Stromal cell of bone marrow (primary cell): Measurements from ENCODE around the gene ITGAX.
"Not testable (repeated sequence)": the region's sequence is repeated elsewhere in the genome, so short reads cannot be mapped to it uniquely, and the experiment has no call there.

ENCODE experiments used
- DNase-seq: peaks from one replicate; pipeline ENCODE4 v3.0.0-alpha.2; 2012; ENCODE audit warnings: low read depth

ITGAX gene

DNA sequence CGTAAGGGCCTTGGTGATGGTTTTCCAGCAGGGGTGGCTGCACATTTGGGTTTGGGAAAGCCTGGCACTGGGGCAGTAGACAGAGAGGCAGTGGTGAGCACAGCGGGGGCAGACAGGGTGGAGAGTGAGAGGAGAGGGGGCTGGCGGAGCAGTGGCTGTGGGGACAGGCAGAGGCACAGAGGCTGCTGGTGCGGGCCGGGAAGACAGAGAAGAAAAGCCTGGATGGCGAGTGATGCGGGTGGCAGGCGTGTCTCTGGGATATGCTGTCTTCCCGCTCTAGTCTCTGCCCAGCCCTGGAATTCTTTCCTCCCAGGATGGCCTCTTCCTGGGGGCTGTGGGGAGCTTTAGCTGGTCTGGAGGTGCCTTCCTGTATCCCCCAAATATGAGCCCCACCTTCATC lies 55.1 kb downstream of the ITGAX start:
- no peak for DNase-seq

DNA sequence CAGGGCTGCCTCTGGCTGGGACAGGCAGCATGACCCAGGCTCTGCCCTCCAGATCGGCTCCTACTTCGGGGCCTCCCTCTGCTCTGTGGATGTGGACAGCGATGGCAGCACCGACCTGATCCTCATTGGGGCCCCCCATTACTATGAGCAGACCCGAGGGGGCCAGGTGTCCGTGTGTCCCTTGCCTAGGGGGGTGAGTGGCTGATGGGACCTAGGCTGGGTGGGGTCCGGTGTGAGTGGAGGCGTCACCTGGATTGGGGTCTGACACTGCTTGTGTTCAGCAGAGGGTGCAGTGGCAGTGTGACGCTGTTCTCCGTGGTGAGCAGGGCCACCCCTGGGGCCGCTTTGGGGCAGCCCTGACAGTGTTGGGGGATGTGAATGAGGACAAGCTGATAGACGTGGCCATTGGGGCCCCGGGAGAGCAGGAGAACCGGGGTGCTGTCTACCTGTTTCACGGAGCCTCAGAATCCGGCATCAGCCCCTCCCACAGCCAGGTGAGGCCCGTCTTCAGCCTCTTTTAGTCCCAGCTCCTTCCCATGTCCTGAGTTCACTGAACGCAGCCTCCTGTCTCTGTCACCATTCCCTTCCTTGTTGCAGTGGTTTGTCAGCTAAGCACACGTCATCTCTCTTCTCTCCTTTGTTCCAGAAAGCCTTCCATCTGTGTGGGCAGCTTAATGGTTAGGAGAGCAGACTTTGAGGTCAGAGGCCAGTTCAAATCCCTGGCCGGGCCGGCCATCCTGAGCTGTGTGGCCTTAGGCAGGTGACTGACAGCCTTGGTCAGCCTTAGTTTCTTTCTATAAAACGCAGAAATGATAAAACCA lies 56.3 kb downstream of the ITGAX start:
- DNase-seq, result no peak

DNA sequence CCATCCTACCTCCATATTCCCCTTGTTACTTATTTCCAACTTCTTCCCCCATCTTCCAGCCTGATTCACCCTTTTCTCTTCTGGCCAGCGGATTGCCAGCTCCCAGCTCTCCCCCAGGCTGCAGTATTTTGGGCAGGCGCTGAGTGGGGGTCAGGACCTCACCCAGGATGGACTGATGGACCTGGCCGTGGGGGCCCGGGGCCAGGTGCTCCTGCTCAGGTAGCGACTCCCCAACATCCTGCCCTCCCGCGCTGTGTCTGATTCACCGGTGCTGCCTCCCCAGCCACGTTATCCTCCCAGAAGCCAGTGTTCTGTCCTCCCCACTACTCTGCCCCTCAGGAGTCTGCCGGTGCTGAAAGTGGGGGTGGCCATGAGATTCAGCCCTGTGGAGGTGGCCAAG lies 57.8 kb downstream of the ITGAX start:
- DNase-seq, result no peak

DNA sequence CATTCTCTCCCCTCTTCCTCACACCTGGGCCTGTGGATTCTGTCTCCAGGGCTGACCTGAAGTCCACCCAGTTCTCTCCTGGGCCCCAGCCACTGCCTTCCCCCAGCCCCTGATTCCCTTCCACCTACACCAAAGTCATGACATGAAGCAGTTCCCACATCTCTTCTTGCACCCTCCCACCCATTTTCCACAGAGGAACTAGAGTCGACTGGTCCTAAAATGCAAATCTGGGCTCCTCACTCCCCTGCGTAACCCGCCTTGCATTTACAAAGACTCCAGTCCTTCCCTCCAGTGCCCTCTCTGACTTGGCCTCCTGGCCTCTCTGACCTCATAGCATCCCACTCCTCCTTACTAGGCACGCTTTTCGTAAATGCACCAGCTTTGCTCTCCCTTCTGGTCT lies 58.4 kb downstream of the ITGAX start:
- DNase-seq, result no peak

DNA sequence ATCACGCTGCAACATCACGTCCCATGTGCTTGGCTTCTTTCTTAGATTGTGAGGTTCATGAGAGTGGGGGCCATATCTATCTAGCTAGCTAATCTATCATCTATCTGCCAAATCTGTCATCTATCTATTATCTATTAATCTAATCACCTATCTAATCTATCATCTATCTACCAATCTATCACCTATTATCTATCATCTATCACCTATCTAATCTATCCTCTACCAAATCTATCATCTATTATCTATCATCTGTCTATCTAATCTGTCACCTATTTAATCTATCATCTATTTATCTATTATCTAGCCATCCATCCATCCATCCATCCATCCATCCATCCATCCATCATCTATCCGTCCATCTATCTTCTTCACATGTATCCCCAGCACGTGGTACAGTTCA lies 59.0 kb downstream of the ITGAX start:
- no peak for DNase-seq

DNA sequence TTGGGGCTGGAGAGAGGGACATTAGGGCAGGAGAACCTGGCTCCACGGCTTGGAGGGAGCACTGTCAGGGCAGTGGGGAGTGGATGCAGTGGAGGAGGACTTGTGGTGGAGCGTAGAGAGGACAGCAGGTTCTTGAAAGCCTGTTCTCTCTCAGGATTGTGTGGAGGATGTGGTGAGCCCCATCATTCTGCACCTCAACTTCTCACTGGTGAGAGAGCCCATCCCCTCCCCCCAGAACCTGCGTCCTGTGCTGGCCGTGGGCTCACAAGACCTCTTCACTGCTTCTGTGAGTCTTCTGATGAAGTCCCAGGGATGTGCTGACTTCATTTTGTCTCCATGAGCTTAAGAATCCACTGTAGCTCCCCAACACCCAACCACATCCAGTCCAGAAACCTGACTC lies 59.7 kb downstream of the ITGAX start:
- DNase-seq, result no peak

DNA sequence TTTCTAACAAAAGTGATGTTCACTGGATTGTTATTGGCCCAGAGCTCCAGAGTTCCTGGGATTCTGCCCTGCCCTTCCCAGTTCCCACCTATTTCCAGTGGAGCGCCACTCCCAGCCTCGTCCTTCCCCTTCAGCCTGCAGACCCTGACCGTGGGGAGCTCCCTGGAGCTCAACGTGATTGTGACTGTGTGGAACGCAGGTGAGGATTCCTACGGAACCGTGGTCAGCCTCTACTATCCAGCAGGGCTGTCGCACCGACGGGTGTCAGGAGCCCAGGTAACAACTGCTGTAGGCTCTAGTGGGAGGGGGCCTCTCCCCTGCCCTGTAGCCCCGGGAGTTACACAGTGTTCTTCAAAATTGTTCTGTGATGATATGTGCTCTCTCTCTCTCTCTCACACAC lies 61.4 kb downstream of the ITGAX start:
- no peak for DNase-seq

DNA sequence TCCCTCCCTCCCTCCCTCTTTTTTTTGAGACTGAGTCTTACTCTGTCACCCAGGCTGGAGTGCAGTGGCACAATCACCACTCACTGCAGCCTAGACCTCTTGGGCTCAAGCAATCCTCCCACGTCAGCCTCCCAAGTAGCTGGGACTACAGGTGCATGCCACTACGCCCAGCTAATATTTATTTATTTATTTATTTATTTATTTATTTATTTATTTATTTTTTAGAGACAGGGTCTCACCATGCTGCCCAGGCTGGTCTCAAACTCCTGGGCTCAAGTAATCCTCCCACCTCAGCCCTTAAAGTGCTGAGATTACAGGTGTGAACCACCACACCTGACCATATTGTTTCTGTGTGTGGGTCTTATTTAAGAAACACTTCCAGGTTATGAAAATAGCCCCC lies 62.1 kb downstream of the ITGAX start:
- DNase-seq, result not testable (repeated sequence)

DNA sequence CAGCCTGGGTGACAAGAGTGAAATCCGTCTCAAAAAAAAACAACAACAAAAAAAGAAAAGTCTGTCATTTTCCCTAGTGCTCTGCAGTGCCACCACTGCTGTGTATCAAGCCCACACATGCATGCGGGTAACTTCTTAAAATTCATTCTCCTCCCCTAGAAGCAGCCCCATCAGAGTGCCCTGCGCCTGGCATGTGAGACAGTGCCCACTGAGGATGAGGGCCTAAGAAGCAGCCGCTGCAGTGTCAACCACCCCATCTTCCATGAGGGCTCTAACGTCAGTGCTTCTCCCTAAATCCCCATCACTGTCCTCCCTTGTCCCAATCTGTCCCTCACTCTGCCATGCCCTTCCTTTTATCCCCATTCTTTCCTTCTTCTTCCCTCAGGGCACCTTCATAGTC lies 62.9 kb downstream of the ITGAX start:
- DNase-seq, result no peak

DNA sequence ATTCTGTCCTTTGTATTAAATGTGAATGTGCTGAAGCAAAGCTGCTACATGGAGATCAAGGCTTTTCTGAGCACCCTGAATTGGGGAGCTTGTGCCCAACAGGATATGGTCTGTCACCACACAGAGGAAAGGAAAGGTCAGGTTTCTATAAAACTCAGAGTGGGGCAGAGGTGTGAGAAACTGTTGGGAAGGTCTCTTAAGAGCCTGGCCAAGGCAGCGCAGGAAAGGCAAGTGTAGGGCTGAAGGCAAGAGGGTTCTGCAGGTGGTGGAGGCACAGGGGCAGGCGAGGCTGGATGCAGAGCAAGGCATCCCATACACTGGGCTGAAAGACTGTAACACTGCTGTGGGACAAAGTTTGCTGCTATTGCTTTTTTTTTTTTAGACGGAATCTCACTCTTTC lies 65.1 kb downstream of the ITGAX start:
- no peak for DNase-seq

DNA sequence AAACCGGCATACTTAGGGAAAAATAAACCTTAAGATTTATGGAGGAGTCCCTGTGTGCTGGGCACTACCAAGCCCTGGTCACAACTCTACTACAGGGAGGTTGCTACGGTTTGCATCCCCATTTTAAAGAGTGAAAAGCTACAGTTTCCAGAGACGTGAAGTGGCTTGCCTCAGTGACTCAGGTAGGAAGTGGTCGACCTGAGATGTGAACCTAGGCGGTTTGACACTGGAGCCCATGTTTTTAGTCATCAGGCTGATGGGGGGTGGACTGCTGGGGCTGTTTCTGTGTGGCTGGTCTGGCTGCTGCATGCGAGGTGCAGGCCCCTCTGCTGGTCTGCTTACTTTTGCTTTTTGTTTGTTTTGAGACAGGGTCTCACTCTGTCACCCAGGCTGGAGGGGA lies 66.6 kb downstream of the ITGAX start:
- DNase-seq, result no peak

DNA sequence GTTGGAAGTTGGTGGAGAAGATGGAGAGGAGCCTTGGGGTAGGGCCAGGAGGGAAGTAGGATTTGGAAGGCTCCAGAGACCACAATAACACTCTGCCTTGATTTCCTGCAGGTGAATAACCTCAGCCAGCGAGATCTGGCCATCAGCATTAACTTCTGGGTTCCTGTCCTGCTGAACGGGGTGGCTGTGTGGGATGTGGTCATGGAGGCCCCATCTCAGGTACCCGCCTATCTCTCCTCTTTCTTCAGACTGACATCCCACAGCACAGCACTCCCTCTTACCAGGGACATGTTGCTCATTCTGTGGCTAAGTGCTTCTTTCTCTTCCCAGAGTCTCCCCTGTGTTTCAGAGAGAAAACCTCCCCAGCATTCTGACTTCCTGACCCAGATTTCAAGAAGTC lies 68.3 kb downstream of the ITGAX start:
- no peak for DNase-seq

DNA sequence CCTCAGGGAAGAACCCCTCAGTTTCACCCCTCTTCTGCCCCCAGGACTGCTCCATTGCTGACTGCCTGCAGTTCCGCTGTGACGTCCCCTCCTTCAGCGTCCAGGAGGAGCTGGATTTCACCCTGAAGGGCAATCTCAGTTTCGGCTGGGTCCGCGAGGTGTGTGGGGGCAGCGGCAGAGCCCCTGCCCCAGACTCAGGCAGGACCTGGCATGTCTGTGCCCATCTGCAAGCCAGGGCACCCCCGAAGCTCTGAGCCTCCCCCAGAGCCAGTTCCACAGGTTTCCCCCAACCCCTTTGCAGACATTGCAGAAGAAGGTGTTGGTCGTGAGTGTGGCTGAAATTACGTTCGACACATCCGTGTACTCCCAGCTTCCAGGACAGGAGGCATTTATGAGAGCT lies 68.8 kb downstream of the ITGAX start:
- no peak for DNase-seq

DNA sequence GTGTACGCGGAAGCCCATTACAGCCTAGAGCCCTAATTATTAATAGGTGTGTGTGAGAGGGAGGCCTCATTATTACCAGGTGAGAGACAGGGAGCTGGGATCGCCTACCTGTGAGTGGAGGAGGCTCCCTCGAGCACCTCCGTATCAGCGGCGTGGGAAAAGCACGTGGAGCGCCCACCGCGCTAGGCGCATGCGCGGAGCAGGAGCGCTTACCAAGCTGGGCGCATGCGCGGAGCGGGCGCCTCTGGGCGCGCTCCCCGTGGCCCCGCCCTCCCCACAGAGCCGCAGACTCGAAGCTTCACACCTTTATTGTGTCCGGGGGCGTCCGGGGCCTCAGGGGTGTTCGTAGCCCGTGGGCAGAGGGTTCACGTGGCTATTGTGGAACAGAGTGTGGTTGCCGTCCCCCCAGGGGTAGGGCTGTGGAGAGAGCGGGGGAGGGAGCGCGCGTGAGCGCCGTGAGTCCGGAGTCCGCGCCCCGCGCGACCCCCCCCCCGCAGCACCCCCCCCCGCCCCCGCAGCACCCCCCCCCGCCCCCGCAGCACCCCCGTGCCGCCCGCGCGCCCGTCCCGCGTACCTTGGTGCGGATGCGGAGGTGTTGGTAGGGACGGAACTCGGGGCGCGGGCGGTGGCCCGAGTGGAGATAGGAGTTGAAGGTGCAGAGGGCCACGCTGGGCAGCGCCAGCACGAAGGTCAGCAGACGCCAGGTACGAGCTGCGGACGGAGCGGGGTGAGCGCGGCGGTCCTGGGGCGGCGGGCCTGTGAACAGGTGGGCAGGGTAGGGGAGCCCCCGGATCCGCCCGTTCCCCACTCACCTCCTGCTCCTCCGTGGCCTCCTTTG lies 72.7 kb downstream of the ITGAX start:
- no peak for DNase-seq

DNA sequence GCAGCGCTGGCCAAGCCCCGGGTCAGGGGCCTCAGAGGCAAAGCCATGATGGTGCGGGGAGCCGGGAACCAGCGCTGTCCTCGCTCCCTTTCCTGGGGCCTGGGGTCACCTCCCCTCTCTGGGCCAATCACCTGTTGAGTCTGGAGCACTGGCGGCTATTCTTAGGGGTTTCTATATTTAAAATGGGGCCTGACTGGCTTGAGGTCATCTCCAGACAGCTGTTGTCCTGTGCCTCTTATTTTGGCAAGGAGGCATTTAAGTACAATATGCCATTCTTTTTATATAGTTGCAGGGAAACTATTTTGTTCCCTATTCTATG lies 73.3 kb downstream of the ITGAX start, which contains the start of gene COX6A2:
TSS of gene COX6A2 (minus strand) at position 82 of the 319 bp plus-strand sequence. CDS start at position 47, 35 bp downstream.
- DNase-seq, result no peak

DNA sequence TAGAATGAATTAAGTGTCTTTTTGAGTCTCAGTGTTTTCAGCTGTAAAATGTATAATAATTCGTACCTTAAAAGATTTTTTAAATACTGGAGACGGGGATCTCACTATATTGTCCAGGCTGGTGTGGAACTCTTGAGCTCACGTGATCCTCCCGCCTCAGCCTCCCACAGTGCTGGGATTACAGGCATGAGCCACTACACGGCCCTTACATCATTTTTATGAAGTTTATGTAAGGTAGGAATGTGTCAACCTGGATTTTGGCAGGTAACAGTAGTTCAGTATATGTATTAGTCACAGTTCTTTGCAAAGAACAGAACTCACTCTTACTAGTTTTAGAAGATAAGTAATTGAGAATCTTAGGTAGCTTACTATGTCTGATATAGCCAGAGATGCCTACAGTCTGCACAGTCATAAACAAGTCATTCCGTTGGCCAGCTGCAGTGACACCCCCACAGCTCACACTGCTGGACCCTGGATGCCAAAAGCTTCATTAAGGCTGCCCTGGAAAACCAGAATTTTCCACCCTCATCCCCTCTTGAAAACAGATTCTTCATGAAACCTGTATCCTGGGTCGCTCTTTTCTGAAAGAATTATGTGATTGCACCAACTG lies 73.8 kb downstream of the ITGAX start:
- DNase-seq, result no peak

DNA sequence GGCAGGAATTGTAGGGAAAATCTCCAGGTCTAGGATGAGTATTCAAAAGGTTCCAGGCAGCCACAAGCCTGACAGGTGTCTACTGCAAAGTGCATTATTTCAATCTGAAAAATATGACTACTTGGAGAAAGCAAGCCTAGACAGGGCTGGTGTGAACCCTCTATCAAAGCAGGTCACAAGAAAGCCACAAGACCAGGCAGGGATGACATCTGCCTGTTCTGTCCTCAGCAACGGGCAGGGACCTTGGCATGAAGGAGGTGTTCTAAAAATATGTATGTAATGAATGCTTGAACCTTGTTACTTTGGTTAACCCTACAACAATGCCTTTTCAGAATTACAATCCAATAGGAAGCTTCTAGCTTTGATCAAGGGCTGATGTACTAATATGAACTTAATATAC lies 74.3 kb downstream of the ITGAX start:
- DNase-seq, result no peak

DNA sequence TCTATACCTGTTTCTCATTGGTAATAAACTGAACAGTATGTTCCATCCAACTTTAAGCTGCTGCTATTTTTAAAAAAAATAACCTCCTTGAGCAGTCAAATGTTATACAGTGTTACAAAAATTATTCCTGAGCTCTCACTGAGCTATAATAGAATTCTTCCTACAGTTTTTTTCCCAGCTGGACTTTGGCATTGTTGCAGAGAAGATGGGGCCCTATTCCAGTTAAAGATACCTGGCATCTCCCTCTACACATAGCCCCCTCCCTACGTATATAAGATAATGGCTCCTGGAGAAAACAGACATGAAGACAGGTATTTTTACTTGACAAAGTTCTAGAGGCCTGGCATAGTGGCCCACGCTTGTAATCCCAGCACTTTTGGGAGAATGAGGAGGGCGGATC lies 74.8 kb downstream of the ITGAX start:
- DNase-seq, result no peak

DNA sequence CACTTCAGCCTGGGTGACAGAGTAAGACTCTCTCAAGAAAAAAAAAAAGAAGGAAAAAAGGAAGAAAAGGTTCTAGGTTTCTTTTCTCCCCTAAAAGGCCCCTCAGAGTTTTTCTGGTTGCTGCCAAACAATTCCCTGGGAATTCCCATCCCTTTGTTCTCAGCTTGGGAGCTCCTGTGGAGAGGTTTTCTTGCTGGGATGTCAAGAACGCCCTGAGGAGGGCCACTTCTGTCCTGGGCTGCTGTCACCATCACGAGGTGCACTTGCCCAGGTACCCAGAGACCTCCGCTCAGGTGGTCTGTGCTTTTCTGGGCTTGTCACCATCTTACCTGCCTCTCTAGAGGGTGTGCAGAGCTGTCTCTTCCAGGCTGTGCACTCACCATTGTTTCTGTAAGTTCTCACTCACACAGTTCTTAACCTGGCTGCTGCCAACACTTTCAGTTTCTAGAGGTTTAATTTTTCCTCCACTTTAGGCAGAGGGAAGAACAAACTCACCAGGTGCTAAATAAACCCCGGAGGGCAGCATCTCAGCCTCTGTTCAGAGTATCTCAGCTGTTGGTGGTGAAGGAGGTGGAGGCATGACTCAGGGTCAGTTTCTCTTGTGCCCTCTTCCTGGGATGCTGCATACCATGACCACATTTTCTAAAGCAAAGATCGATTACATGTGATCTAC lies 75.5 kb downstream of the ITGAX start:
- no peak for DNase-seq
